Measurements from ENCODE around the gene RHEB.

Gene RHEB

DNA sequence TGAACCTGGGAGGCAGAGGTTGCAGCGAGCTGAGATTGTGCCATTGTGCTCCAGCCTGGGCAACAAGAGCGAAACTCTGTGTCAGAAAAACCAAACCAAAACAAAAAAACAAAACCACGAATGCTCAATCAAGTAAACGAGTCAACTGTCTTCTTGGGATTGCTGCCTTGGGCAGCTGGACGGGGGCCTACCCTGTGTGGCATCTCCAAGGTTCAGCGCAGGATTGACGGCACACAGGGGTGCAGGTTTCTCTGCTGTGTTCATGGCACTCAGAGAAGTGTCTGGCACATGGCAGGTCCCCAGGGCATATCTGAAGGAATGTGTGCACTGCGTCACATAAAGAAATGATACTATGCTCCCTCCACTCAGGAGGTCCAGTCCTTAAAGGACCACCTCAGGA is 54.5 kb downstream of the RHEB start:
- no peak for DNase-seq

DNA sequence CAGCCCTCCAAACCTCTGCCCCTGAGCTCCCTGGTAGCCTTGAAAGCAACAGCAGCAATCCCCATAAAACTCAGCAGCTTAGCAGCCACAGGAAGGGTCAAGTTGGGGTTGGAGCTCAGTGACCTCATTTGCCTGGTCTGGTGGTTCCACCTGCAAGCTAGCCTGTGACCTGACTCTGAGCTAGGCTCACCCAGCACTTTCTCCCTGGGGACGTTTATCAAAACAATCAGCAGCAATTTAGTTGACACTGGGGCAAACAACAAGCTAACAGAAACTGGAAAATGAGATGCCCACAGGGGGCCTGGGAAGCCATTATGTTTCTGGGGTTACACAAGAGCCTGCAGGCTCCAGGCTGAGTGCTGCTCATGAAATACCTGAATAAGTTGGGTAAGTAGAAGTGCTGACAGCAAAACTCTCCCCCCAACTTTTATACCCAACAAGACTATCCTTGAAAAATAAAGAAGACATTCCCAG is 57.4 kb downstream of the RHEB start:
- no peak for DNase-seq

DNA sequence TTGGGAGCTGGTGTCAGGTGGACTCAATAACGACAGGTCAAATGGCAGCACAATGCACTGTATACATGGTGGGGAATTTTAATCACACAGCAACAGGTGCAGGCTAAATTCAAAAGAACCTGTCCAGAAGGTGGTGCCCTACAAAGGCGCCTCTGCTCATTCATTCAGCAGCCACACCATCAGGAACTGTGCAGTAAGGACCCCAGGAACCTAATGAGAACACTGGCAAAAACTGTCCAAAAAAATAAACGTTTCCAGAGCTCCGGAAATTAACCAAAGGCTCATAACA is 57.8 kb downstream of the RHEB start:
- no peak for DNase-seq

DNA sequence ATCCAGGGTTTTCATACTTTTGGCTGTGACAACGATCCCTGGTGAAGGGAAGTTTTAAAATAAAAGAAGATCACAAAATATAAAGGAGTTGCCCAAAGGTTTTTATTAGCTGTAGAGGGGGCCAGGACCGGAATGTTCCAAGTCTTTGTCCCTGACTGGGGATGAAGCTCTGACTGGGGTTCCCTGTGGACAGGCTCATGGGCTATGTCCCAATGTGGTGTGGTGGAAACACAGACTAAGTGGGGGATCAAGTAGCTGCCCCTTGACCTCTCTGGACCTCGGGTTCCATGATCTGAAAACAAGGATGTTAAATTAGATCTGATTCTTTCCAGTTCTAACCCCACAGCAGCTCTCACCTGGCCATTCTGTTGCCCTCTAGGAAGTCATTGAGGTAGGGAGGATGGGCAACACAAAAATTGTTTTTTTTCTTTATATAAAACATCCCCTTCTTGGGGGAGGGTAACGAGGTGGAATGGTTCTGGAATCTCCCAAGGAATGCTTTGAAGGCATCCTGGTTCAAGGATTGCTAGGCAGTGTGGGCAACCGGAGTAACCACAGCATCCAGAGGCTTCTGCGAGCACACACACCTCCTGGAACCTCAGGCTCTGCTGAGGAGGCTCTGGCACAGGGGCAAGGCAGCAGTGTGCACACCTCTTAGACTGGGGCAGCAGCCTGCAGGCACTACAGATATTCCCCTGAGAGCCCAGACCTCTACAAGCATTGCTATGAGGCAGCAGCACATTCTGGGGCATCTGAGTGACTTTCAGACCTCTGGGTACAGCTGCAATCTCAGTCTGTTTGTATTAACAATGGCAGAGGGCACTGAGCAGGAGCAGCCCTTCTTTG is 58.4 kb downstream of the RHEB start:
- DNase-seq, result no peak

DNA sequence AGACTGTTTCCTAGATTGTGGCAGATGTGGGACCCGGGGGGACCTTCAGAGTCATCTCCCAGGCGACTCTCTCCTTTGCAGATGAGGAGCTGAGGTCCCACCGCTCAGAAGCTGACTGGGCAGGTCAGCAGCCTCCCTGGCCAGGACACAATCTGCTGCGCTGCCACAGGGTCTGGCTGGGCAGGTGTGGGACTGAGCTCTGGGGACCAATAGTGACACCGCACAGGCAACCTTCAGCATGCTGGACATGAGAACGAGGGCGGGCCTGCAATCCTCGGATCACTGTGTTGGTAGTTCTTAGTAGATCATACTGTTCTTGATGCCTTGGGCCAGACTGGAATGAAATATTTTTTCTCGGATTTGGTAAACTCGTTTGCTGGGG is 59.2 kb downstream of the RHEB start:
- no peak for DNase-seq

DNA sequence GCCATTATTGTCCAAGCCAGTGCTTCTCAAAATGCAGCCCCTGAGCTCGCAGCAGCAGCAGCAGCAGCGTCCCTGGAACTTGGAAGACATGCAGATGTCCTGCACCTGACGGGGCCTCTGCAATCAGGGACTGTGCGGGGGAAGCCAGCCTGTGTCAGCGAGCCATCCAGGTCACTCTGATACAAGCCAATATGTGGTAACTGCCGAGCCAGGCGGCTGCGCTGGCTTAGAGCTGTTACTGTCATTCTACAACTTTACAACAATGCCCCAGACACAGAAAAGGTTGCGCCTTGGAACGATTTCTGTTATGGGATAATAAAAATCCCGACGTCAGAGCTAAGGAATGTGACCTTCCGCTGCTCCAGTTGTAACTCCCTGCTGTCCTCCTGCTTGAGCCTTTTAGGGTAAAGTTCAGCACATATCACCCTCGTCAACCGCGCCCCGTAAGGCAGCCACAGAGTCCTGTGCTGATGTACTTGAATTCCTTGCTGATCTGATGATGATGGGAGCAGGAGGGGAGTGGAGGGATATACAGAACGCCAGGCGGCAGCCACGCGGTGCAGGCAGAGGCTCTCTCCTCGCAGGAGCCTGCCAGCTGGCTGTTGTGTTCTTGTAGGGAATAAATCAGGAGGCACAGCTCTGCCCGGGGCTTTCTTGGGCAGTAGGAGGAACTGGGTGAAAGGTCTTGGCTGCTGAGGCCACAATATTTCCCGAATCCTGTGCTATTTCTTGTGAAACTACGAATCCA is 59.8 kb downstream of the RHEB start:
- DNase-seq, result no peak

DNA sequence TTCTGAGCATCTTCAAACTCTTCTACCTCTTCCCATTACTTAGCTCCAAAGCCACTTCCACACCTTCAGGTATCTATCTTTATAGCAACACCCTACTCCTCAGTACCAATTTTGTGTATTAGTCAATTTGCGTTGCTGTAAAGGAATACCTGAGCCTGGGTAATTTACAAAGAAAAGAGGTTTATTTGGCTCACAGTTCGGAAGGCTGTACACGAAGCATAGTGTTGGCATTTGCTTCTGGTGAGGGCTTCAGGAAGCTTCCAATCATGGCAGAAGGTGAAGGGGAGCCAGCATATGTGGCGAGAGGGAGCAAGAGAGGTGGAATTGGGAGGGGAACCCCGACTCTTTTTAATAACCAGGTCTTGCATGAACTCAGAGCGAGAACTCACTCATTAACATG is 62.2 kb downstream of the RHEB start:
- DNase-seq, result no peak

DNA sequence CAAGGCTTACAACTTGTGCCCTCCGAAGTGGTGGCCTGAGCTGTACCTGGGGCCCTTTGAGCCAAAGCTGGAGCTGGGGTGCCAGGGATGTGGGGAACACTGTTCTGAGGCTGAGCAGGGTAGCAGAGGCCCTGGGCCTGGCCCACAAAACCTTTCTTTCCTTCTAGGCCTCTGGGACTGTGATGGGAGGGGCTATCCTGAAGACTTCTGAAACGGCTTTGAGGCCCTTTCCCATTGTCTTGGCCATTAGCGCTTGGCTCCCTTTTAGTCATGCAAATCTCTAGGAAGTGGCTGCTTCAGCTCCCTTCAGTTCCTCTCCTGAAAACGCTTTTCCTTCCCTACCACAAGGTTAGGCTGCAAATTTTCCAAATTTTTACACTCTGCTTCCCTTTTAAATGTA is 62.9 kb downstream of the RHEB start:
- DNase-seq, result no peak

DNA sequence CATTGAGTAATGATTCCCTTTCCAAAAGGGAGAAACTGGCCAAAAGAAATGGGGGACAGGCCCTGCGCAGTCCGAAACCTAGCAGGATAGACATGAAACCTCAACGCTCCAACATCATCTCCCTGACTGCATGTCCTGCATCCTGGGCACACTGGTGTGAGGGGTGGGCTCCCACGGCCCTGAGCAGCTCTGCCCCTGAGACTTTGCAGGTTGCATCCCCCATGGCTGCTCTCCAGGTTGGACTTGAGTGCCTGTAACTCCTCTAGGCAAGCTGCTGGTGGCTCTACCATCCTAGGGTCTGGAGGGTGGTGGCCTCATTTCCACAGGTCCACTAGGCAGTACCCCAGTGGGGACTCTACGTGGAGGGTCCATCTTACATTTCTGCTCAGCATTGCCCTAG is 63.4 kb downstream of the RHEB start:
- no peak for DNase-seq

DNA sequence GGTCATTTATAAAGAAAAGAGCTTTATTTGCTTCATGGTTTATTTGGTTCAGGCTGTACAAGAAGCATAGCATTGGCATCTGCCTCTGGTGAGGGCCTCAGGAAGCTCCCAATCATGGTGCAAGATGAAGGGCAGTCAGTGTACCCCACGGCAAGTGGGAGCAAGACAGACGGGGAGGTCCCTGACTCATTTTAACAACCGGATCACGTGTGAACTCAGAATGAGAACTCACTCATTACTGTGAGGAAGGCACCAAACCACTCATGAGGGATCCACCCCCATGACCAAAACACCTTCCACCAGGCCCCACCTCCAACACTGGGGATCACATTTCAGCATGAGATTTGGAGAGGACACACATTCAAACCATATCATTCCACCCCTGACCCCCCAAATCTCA is 64.0 kb downstream of the RHEB start:
- no peak for DNase-seq

DNA sequence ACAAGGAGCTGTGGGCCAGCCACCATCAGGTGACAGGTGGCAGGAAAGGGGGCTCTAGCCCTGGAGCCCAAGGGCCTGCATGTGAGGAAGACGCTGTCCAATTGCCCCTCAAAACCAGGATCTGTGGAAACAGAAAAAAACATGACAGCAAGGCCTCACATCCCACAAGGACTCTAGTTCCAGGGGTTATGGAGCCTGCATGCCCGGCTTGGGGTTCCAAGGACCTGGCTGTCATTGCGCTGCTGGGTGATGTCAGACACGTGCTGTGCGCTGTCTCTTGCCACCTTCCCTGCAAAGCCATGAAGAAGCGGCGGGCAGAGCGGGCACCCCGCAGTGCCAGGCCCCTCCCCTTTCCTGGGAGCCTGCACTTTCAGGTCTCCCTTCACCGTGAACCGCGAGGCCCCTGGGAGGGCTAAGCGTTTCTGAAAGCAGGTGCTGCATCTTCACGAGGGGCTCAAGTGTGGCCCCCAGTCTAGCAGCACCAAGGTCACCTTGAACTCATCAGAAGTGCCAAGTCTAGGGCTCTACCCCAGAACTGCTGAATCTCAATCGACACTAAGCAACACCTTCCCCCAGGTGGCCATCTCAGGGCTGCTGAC is 64.7 kb downstream of the RHEB start:
- DNase-seq, result no peak

DNA sequence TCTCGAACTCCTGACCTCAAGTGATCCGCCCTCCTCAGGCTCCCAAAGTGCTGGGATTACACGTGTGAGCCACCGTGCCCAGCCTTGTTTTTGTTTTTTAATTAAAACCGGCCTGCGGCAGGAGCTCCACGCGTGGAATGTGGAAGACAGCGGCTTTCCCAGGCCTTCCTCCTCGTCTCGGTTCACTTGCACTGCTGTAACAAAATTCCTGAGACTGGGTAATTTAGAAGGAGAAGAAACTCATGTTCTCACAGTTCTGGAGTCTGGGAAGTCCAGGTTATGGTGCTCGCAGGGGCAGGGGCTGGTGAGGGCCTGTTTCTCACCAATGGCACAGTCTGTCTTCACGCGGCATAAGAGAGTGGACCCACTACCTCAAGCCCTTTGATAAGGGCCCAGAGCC is 65.4 kb downstream of the RHEB start:
- DNase-seq, result no peak

DNA sequence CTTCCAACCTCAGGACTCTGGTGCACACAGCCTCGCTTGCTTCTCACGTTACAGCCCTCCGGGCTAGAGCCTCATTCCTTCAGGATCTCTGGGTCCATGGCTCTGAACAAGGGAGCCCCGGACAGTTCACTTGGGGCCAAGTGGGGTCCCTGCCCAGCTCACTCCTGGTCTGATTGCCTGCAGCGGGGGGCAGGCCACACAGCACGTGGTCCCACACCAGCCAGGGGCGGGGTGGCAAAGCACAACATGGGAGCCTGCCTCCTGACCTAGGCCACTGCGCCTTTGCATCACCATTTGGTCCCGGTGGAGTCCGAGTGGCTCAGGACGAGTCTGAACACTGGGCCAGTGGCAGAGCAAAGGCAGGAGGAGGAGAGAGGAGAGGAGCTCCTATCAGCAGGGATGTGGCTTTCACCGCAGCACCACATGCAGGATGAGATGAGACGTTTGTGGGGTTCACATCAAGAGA is 66.3 kb downstream of the RHEB start:
- DNase-seq, result no peak

DNA sequence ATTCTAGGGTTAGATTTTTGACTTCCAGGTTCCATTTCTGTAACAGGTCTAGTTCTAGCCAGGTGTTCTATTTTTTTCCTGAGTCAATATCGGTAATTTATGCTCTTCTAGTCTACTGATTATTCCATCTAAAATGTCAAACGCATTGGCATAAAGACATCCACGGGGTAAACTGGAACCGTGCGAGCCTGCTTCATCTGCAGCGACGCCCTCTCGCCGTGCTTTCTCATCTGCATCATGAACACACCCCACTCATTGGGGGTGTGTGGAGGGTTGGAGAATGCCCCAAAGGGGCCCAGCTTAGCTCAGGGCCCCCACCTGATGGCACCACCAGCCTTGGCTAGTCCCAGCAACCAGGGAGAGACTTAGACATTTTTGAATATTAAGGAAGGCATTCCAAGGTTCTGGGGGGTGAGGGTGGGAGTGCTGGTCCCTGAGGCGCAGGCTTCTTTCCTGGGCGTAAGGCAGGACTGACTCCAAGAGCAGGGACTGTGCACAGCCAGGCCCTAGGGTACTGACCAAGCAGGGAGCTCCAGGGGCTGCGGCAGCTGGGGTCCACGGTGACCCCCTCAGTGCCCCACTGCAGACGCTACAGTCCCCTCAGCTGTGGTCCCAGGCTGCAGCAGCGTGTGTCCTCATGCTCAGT is 66.9 kb downstream of the RHEB start:
- DNase-seq, result no peak

DNA sequence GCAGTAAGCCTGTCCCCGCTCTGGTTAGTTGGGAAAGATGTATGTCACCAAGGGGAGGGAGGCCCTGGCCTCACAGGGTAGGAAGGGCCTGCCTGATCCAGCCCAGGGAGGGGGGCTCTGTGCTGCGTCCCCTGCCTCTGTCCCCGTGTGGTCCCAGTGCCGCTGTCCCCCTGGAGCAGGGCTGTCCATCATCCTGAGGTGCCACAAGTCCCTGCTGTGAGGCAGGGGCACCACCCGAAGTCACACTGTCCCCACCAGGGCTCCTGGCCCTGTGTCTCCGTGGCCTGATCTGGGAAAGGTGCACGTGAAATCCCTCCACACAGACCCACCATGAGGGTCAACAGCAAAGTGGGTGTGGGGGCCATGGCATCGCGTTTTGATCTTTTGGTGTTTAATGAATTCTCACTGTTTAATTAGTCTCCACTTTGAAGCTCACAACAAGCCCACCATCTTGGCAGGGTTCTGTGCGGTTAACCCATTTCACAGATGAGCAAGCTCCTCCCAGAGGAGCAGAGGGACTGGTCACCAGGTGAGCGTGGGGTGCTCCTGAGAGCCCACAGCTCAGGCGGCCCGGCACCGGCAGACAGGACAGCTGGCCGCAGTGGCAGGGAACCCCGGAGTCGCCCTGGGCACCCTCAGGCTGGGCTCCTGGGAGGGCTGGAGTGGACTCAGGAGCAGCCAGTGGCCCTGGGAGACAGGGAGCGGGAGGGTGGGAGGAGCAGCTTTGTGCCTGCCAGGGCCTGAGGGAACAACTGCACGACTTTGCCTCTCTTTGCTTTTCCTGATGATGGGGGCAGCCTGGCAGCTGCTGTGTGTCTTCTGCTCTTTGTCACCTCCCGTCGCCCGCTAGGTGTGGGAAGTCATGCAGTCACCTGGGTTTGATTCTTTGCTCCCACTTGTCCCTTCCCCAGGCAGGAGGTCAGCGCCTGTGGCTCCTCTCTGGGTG is 67.8 kb downstream of the RHEB start:
- DNase-seq, result no peak

DNA sequence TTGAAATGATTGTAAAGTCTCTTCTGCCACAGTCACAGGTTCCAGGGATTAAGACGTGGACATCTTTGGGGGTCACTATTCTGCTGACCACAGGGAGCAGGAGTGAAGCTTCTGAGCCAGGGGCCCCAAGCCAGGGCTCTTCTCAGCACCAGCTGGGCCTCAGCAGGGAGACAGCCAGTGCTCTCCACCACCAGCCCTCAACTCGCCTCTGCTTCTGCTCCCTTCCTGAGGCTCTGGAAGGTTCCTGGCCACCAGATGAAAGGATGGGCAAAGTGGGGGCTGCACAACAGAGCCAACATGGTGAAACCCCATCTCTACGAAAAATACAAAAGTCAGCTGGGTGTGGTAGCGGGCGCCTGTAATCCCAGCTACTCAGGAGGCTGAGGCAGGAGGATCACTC is 68.5 kb downstream of the RHEB start:
- DNase-seq, result no peak

DNA sequence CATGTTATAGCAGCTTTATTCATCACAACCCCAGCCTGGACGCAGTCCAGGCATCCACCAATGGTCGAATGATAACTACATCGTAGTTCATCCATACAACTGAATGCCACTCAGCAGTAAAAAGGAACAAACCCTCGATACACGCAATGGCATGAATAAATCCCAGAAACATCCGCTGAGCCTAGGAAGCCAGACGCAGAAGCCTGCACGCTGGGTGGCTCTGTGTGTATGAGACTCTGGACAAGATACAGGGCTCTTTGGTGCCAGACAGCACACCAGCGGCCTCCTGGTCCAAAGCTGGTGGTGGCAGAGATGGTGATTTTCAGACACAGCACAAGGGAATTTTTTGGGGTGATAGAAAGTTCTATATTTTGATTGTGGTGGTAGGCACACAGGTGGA is 69.7 kb downstream of the RHEB start:
- no peak for DNase-seq

DNA sequence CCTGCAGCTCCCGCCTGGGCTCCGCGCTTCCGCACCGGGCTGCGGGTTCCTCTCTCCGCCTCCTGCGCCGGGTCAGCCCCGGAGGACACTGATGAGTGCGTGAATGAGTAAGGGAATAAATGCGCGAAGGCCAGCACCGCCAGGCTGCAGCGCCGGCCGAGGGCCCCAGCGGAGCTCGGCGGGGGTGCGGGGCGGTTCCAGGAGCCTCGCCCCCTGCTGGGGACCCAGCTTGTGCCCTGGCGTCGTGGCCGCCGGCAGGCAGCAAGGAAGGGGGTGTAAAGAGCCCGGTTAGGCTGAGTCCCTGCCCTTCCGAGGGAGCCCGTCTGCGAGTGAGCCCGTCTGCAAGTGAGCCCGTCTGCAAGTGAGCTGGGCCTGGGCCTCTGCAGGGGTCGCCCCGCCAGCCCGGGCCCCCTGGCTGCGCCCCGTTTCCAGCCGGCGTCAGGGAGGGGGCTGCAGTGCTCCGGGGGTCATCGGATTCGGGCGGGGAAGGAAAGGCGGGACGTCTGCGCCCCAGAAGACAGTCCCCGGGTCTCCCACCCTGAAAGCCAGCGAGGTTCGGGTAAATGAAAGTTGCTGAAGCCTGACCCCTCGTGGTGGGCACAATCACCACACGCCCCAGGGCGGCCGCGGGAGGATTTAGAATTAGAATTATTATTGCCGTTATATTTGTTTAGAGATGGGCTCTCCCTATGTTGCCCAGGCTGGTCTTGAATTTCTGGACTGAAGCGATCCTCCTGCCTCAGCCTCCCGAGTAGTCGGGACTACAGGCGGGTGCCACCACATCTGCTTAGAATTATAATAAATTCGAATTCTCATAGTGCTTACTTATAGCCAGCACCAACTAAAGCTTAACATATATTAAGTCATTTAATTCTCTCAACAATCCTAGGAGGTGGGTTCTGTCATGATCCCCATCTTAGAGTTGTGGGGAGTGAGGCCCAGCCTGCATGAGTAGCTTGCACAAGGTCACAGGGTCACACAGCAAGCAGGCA is 71.1 kb downstream of the RHEB start:
- peak; percentile 51 for DNase-seq

DNA sequence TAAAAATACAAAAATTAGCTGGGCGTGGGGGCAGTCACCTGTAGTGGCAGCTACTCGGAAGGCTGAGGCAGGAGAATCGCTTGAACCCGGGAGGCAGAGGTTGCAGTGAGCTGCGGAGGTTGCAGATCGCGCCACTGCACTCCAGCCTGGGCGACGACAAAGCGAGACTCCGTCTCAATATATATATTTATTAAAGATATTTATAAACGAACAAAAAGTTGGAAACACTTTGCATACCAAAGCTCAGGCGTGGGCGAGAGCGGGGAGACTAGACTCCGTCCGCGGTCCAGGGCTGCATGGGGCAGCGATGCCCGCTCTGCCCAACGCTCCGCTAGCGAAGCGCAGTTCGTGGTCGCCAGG is 71.8 kb downstream of the RHEB start:
- DNase-seq, result no peak

DNA sequence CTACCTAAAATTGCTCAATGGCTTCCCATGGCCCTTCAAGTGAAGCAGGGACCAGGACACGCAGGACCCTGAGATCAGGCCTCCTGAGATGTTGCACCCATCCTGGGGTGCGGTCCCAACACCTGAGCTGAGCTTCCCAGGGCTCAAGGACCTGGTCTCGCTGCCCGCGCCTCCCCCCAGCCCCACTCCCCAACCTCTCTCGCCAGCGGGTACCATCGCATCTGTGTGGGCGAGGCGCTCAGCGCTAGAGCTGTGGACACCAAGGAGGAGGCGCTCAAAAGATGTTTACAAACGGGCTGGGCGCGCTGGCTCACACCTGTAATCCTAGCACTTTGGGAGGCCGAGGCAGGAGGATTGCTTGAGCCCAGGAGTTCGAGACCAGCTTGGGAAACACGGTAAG is 72.4 kb downstream of the RHEB start:
- no peak for DNase-seq

DNA sequence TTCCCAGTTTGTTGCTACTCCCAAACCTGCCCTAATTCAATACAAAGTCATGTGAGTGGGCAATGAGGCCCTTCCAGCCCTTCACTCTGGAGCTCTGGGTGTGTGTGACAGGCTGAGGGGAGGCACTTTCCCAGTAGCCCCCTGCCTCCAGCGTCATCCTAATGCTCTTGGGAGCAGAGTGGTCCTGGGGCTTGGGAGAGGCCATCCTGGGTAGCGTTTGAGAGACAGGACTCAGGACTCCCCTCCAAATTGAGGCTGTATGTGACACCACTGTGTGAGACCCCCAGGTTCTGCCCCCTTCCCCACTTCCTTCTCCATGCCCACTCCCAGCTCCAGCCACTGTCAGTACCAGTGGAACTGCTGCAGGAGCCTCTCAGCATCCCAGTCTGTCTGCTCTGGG is 73.3 kb downstream of the RHEB start:
- no peak for DNase-seq
